CD4-positive, alpha-beta T cell treated with Interleukin-15 for 4 hours (primary cell): ENCODE results near the gene SPRR2G.
"Not testable (repeated sequence)": the region's sequence is repeated elsewhere in the genome, so short reads cannot be mapped to it uniquely, and the experiment has no call there.

ENCODE experiments used
- DNase-seq: peaks from one replicate; pipeline ENCODE4 v3.0.0-alpha.2; 2020; ENCODE audit warnings: low spot score

The SPRR2G gene

DNA sequence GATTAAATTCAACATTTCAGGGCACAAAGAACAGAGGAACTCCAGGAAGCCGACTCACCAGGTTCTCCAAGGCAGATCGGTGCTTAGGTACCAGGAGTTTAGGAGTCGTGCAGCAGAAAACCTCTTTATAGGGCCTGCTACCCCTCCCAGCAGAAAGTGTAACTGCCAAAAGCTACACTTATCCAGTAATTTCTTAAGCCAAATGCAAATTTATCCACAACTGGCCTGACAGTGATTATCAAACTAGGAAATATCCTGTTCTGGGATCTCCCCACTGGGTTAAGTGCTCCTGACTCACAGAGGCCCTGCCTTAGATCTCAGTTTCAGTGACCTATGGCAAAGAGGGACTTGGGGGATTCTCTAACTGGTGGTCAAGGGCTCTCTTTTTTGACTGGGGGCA is 37.3 kb downstream of the SPRR2G start, which contains the start of gene SPRR2F:
Gene SPRR2F (minus strand): TSS at position 101 of the 400 bp plus-strand sequence. CDS start 783 bp downstream, outside the sequence.
- DNase-seq: no peak

DNA sequence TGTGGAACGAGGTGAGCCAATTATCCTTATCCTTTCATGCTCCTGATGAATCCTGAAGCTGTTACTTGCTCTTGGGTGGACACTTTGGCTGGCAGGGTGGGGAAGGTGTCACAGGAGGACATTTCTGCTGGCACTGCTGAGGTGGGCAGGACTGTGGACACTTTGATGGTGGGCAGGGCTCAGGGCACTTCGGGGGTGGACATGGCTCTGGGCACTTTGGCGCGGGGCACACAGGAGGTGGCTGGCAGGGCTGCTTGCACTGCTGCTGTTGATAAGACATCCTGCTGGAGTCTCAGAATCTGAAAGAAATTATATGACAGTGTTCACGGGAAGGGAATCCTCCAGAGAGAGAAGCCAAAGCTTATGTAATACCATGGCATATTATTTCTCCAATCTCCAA is 38.2 kb downstream of the SPRR2G start:
- not testable (repeated sequence) for DNase-seq

GRCh38 chr1:153100245-153100644 is 50.4 kb downstream of the SPRR2G start:
- DNase-seq: no peak
